Upper lobe of right lung (tissue), 1 donor: ENCODE measurements around the gene SAMHD1. TPM values are rescaled to one million over a fixed set of nuclear protein-coding genes. Genes with fewer than 3 reads are reported as not detected.

Experiments
- ATAC-seq: fragments of 200-7000 bp; cut with Tn5 transposase; one replicate; pipeline ENCODE4 v1.9.1; 2020; ENCODE audit warnings: mild to moderate bottlenecking, moderate library complexity
- DNase-seq: peaks from one replicate; pipeline ENCODE4 v3.0.0-alpha.2; 2020
- H3K27ac ChIP-seq: fragments of 200-600 bp; one replicate; pipeline ENCODE4 v1.8.0; 2022
- H3K27me3 ChIP-seq: fragments of 200-600 bp; one replicate; pipeline ENCODE4 v1.8.0; 2022; ENCODE audit warnings: mild to moderate bottlenecking
- H3K36me3 ChIP-seq: fragments of 200-600 bp; one replicate; pipeline ENCODE4 v1.8.0; 2022
- H3K4me1 ChIP-seq: fragments of 200-600 bp; one replicate; pipeline ENCODE4 v1.8.0; 2022
- H3K4me3 ChIP-seq: fragments of 200-600 bp; one replicate; pipeline ENCODE4 v1.8.0; 2022; ENCODE audit warnings: mild to moderate bottlenecking
- H3K9me3 ChIP-seq: fragments of 200-600 bp; one replicate; pipeline ENCODE4 v1.8.0; 2022
- intact Hi-C: fragments of 100-400 bp; cut with DNase I; formaldehyde crosslinking; loops from one replicate; pipeline ENCODE4 v1.11.0; 2022
- total RNA-seq: library from RNA; stranded (reverse); fragmentation: NEBNext Ultra II Directional; extraction: Animal tissue kit (Norgen Biotek cat#: 25700); gene quantifications from one replicate; pipeline ENCODE4 v1.2.1, GENCODE V29; 2021
- TF ChIP-seq, protein P1 (sequence below): fragments of 200-600 bp; IDR thresholded peaks from one replicate; pipeline ENCODE4 v1.8.0; 2022; ENCODE audit warnings: antibody characterized with exemption
- donor health status: DM: no; HTN: yes; CAD: no; lungs with severe emphysema.

SAMHD1 gene
- total RNA-seq, 1 donor from 2014 or later, result 177 TPM

DNA sequence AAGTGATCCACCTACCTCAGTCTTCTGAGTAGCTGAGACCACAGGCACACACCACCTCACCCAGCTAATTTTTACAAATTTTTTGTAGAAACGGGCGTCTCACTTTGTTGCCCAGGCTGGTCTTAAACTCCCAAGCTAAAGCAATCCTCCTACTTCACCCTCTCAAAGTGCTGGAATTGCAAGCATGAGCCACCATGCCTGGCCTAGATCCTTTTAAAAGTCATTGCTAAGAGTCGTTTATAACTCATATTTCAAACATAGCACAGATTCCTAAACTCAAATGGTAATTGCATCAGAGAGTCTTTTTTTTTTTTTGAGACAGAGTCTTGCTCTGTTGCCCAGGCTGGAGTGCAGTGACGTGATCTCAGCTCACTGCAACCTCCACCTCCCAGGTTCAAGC lies 7.7 kb upstream of the SAMHD1 start:
- intact Hi-C loops, result no loop called here

DNA sequence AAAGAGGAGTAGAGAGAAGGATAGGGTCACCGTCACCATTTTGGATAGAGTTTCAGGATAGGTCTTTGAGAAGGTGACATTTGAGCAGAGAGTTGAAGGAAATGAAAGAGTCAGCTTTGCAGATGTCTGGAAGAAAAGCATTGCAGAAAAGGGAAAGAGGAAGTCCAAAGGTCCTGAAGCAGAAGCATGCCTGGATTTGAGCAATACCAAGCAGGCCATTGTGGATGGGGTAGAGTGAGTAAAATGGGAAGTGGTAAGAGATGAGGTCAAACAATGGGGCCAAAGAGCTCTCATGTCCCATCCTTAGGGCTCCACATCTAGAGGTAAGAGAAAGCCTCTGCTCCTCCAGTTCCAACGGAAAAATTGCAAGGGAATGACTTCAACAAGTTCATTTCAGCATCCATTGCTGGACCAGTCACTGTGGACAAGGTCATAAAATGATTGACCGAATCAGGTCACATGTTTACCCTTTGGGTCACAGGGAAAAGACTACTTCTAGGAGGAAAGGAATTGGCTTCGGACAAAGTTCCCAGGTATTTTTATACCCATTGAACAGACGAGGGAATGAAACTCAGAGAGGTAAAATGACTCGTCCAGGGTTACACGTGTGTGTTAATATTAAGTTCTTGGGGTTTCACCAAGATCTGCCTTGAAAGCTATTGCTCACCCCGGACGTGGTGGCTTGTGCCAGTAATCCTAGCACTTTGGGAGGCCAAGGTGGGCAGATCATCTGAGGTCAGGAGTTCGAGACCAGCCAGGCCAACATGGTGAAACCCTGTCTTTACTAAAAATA lies 6.6 kb upstream of the SAMHD1 start:
- Histone ChIP-seq H3K27ac (peak overlapping the region; percentile 51), H3K9me3 (no peaks in the 10 kb centered on the region), H3K27me3 (no peaks in the 10 kb centered on the region), H3K4me3 (no peak overlapping the region), H3K4me1 (peaks cover 20% of the 10 kb centered on the region), H3K36me3 (no peaks in the 10 kb centered on the region)
- peak; percentile 95 for ATAC-seq
- intact Hi-C loops, result no loop called here
- TF ChIP-seq, protein P1, sequence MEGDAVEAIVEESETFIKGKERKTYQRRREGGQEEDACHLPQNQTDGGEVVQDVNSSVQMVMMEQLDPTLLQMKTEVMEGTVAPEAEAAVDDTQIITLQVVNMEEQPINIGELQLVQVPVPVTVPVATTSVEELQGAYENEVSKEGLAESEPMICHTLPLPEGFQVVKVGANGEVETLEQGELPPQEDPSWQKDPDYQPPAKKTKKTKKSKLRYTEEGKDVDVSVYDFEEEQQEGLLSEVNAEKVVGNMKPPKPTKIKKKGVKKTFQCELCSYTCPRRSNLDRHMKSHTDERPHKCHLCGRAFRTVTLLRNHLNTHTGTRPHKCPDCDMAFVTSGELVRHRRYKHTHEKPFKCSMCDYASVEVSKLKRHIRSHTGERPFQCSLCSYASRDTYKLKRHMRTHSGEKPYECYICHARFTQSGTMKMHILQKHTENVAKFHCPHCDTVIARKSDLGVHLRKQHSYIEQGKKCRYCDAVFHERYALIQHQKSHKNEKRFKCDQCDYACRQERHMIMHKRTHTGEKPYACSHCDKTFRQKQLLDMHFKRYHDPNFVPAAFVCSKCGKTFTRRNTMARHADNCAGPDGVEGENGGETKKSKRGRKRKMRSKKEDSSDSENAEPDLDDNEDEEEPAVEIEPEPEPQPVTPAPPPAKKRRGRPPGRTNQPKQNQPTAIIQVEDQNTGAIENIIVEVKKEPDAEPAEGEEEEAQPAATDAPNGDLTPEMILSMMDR, result no peak
- DNase-seq, result peak; percentile 16

More for the DNA sequence above, 7.7 kb upstream of the SAMHD1 start:
- H3K9me3 ChIP-seq, result no peaks in the 10 kb centered on the region
- H3K4me1 ChIP-seq, result peaks cover 20% of the 10 kb centered on the region
- TF ChIP-seq, protein P1, result no peak
- H3K27ac ChIP-seq, result no peak overlapping the region
- H3K27me3 ChIP-seq, result no peaks in the 10 kb centered on the region
- H3K36me3 ChIP-seq, result no peaks in the 10 kb centered on the region
- DNase-seq (peak; percentile 1), ATAC-seq (no peak)
- H3K4me3 ChIP-seq, result no peak overlapping the region

DNA sequence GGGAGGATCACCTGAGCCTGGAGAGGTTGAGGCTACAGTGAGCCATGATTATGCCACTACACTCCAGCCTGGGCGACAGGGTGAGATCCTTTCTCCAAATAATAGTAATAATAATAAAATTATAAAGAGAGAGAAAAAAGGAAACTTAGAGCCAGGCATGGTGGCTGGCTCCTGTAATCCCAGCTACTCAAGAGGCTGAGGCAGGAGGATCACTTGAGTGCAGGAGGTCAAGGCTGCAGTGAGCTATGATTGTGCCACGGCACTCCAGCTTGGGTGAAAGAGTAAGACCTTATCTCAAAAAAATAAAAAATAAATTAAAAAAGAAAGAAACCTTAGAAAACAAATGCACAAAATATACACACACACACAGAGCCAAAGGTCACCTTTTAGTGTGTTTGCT lies 5.2 kb upstream of the SAMHD1 start:
- intact Hi-C loops, result no loop called here
- TF ChIP-seq, protein P1, result no peak
- Histone ChIP-seq H3K4me3 (no peak overlapping the region), H3K4me1 (peaks cover 20% of the 10 kb centered on the region), H3K9me3 (no peaks in the 10 kb centered on the region), H3K27me3 (no peaks in the 10 kb centered on the region), H3K27ac (peak overlapping the region; percentile 51), H3K36me3 (no peaks in the 10 kb centered on the region)
- peak; percentile 4 for DNase-seq
- no peak for ATAC-seq

DNA sequence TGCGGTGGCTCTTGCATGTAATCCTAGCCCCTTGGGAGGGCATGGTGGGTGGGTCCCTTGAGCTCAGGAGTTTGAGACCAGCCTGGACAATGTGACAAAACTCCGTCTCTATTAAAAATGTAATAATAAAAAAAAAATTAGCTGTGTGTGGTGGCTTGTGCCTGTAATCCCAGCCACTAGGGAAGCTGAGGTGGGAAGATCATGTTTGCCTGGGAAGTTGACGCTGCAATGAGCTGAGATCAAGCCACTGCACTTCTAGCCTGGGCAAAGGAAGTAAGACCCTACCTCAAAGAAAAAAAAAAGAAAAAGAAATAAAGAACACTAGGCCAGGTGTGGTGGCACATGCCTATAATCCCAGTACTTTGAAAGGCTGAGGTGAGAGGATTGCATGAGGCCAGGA lies 4.5 kb upstream of the SAMHD1 start:
- Histone ChIP-seq H3K36me3 (no peaks in the 10 kb centered on the region), H3K9me3 (no peaks in the 10 kb centered on the region), H3K4me1 (peaks cover 20% of the 10 kb centered on the region), H3K4me3 (no peak overlapping the region), H3K27ac (no peak overlapping the region), H3K27me3 (no peaks in the 10 kb centered on the region)
- ATAC-seq, result no peak
- DNase-seq, result peak; percentile 10
- intact Hi-C loops, result no loop called here
- TF ChIP-seq, protein P1, result no peak

DNA sequence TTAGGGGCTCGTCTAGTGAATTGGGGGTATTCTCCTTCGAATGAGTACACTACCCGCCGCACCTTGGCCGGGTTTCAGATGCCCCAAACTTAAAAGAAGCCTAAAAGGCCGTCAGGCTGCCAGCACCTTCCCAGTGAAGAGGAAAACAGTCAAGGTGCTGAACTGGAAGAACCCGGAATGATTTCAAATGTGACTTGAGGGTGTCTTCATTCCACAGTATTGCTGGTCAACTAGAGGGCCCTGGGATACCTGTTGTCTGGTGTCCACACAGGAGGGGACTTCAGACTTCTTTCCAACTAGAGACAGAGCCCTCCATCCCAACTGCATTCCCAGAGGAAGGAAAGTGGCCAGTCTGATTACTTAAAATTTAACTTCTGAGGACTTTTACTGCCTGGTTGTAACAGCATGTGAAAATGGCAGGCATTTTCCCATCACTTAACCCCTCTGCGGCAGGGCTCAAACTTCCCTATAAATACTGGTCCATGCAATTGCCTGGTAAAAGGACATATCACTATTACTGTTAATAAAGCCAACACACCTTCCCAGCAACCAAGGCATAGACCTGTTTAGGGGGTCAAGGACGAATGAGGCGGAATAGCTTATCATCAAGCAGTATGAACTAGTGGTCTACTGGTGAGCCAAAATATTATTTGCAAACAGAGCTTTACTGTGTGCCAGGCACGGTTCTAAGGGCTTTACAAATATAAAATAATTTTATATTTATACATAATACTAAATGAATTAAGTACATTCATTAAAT lies 651 bp upstream of the SAMHD1 start:
- no peaks in the 10 kb centered on the region for H3K9me3 ChIP-seq
- intact Hi-C loops, result no loop called here
- TF ChIP-seq, protein P1, result no peak
- H3K27me3 ChIP-seq, result no peaks in the 10 kb centered on the region
- H3K27ac ChIP-seq, result peak overlapping the region; percentile 94
- H3K4me3 ChIP-seq, result peak overlapping the region; percentile 100
- peaks cover 20% of the 10 kb centered on the region for H3K4me1 ChIP-seq
- ATAC-seq, result no peak
- H3K36me3 ChIP-seq, result no peaks in the 10 kb centered on the region
- no peak for DNase-seq
